PC-9 (cell line): ENCODE measurements around the gene HIVEP2. TPM values are rescaled to one million over a fixed set of nuclear protein-coding genes. Genes with fewer than 3 reads are reported as not detected.

ENCODE experiments used
- BruUV-seq: library from RNA; stranded (reverse); fragments of 400-500 nt; replicated peaks from 2 replicates; lab custom pipeline; 2021; lab: Mats Ljungman, UMichigan
- CTCF ChIA-PET: fragments of 300-600 bp; sonication (Branson Sonifier 250); formaldehyde crosslinking; loops from one replicate; lab custom pipeline; 2022; ENCODE audit warnings: antibody characterized with exemption; lab: Charles Lee
- POLR2A ChIA-PET: fragments of 300-600 bp; sonication (Branson Sonifier 250); formaldehyde crosslinking; loops from one replicate; lab custom pipeline; 2022; ENCODE audit warnings: antibody characterized with exemption; ENCODE audit not compliant: unreplicated experiment; lab: Charles Lee
- DNase-seq, 2 experiments: peaks; one replicate each; pipeline versions ENCODE4 v3.0.0 to v3.0.0-alpha.2; 2015 to 2022; ENCODE audit warnings: mixed read lengths in 1 of 2
- H2AFZ ChIP-seq: fragments of 200-600 bp; sonication (generic); 2 replicates; pipeline ENCODE4 v1.8.1; 2017; ENCODE audit warnings: antibody characterized with exemption
- H3F3A ChIP-seq: fragments of 200-600 bp; sonication (generic); 2 replicates; pipeline ENCODE4 v1.8.1; 2017; ENCODE audit warnings: antibody characterized with exemption, mild to moderate bottlenecking, low read depth; ENCODE audit not compliant: insufficient read depth
- H3K27ac ChIP-seq: fragments of 200-600 bp; sonication (generic); 2 replicates; pipeline ENCODE4 v1.6.1; 2016; ENCODE audit warnings: mixed run types
- H3K27me3 ChIP-seq: fragments of 200-600 bp; sonication (generic); 2 replicates; pipeline ENCODE4 v1.6.1; 2016; ENCODE audit warnings: low read depth, mixed run types; ENCODE audit not compliant: insufficient read depth
- H3K36me3 ChIP-seq: fragments of 200-600 bp; sonication (generic); 2 replicates; pipeline ENCODE4 v1.6.1; 2016; ENCODE audit warnings: low read depth, mixed run types
- H3K4me1 ChIP-seq: fragments of 200-600 bp; sonication (generic); replicated peaks from 2 replicates; pipeline ENCODE4 v1.6.1; 2016; ENCODE audit warnings: mixed run types; ENCODE audit not compliant: insufficient read depth
- H3K4me2 ChIP-seq: fragments of 200-600 bp; sonication (generic); 2 replicates; pipeline ENCODE4 v1.6.1; 2017; ENCODE audit warnings: mixed run types
- H3K4me3 ChIP-seq: fragments of 200-600 bp; sonication (generic); 2 replicates; pipeline ENCODE4 v1.6.1; 2016; ENCODE audit warnings: mixed run types
- H3K79me2 ChIP-seq: fragments of 200-600 bp; sonication (generic); 2 replicates; pipeline ENCODE4 v1.6.1; 2017; ENCODE audit warnings: low read depth, mixed run types
- H3K9me2 ChIP-seq: fragments of 200-600 bp; sonication (generic); 2 replicates; pipeline ENCODE4 v1.8.1; 2017; ENCODE audit warnings: mild to moderate bottlenecking; ENCODE audit not compliant: insufficient read depth
- H3K9me3 ChIP-seq: fragments of 200-600 bp; sonication (generic); 2 replicates; pipeline ENCODE4 v1.8.1; 2016; ENCODE audit warnings: low read depth; ENCODE audit not compliant: insufficient read depth
- H4K20me1 ChIP-seq: fragments of 200-600 bp; sonication (generic); 2 replicates; pipeline ENCODE4 v1.8.1; 2017; ENCODE audit not compliant: insufficient read depth
- EZH2 ChIP-seq: fragments of 200-600 bp; sonication (generic); IDR thresholded peaks from 2 replicates; pipeline ENCODE4 v1.8.0; 2017; ENCODE audit warnings: antibody characterized with exemption, low read depth
- intact Hi-C: fragments of 100-400 bp; cut with micrococcal nuclease; formaldehyde crosslinking; loops from one replicate; pipeline ENCODE4 v1.10.0; 2022; ENCODE audit not compliant: unreplicated experiment
- total RNA-seq: library from RNA; stranded (reverse); gene quantifications from 2 replicates; pipeline ENCODE4 v1.2.3, GENCODE V29; 2021
- TF ChIP-seq, protein P1 (sequence below): fragments of 200-600 bp; sonication (generic); conservative IDR thresholded peaks from 2 replicates; pipeline ENCODE4 v1.6.1; 2017; ENCODE audit warnings: mixed run types, antibody characterized with exemption, mild to moderate bottlenecking, moderate library complexity

Gene HIVEP2
- total RNA-seq, 1 experiment from 2014 or later, result 10.3 TPM

DNA sequence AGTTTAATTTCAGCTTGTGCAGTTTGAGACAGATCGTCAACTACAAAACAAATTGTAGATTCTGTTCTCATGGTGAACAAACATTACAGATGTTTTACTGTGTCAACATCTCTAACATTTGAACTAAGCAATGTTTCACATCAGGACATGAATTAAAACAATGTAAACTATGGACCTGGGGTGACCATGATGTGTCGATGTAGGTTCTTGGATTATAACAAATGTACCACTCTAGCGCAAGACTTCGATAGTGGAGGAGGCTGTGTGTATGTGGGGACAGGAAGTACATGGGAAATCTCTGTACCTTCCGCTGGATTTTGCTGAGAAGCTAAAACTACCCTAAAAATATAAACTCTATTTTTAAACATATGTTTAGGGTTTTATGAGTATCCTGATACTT is 17.1 kb downstream of the HIVEP2 start:
- ChIA-PET POLR2A (no interaction called here), CTCF (no interaction called here)
- H3K36me3 ChIP-seq, result no peaks in the 10 kb centered on the region
- H3K79me2 ChIP-seq, result peaks cover 20% of the 10 kb centered on the region
- intact Hi-C loops, result no loop called here
- no peak for TF ChIP-seq EZH2
- TF ChIP-seq, protein P1, sequence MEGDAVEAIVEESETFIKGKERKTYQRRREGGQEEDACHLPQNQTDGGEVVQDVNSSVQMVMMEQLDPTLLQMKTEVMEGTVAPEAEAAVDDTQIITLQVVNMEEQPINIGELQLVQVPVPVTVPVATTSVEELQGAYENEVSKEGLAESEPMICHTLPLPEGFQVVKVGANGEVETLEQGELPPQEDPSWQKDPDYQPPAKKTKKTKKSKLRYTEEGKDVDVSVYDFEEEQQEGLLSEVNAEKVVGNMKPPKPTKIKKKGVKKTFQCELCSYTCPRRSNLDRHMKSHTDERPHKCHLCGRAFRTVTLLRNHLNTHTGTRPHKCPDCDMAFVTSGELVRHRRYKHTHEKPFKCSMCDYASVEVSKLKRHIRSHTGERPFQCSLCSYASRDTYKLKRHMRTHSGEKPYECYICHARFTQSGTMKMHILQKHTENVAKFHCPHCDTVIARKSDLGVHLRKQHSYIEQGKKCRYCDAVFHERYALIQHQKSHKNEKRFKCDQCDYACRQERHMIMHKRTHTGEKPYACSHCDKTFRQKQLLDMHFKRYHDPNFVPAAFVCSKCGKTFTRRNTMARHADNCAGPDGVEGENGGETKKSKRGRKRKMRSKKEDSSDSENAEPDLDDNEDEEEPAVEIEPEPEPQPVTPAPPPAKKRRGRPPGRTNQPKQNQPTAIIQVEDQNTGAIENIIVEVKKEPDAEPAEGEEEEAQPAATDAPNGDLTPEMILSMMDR, result no peak
- no peak overlapping the region for H2AFZ ChIP-seq
- BruUV-seq, result no TSS peak
- H3K4me2 ChIP-seq, result peak overlapping the region; percentile 64
- H3K9me3 ChIP-seq, result no peaks in the 10 kb centered on the region
- H3K27ac ChIP-seq, result no peak overlapping the region
- peak overlapping the region; percentile 49; the same call in 1 of the 2 replicates for H3K4me3 ChIP-seq
- no peaks in the 10 kb centered on the region for H3F3A ChIP-seq
- no peak for DNase-seq
- no peaks in the 10 kb centered on the region for H3K9me2 ChIP-seq
- H3K4me1 ChIP-seq, result peaks cover 10% of the 10 kb centered on the region; the same call in 1 of the 2 replicates
- H3K27me3 ChIP-seq, result no peaks in the 10 kb centered on the region
- H4K20me1 ChIP-seq, result no peaks in the 10 kb centered on the region

DNA sequence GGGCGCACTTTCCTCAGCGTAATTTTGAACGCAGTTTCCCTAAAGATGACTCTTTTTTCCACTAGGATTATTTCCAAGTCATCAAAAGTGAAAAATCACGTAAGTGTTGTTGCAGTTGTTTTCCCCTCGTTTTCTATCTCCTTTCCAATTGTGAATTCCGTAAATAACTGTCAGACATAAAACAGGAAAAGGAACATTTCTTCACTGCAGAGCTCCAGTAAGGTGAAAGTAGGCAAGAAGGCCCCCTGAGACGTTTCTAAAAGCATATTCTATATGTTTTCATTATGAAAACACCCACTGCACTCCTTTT is 17.8 kb downstream of the HIVEP2 start:
- CTCF ChIA-PET, result no interaction called here
- TSS peak; percentile 52 for BruUV-seq
- H3K9me2 ChIP-seq, result no peaks in the 10 kb centered on the region
- POLR2A ChIA-PET, result no interaction called here
- H2AFZ ChIP-seq, result no peak overlapping the region
- peak overlapping the region; percentile 49; the same call in 1 of the 2 replicates for H3K4me3 ChIP-seq
- intact Hi-C loops, result no loop called here
- peaks cover 20% of the 10 kb centered on the region for H3K79me2 ChIP-seq
- no peaks in the 10 kb centered on the region for H4K20me1 ChIP-seq
- H3K4me2 ChIP-seq, result peak overlapping the region; percentile 64
- H3K27ac ChIP-seq, result no peak overlapping the region
- H3K27me3 ChIP-seq, result no peaks in the 10 kb centered on the region
- no peaks in the 10 kb centered on the region for H3F3A ChIP-seq
- TF ChIP-seq EZH2, result no peak
- TF ChIP-seq, protein P1, result no peak
- no peak for DNase-seq
- no peaks in the 10 kb centered on the region for H3K36me3 ChIP-seq
- peaks cover 10% of the 10 kb centered on the region; the same call in 1 of the 2 replicates for H3K4me1 ChIP-seq
- H3K9me3 ChIP-seq, result no peaks in the 10 kb centered on the region

DNA sequence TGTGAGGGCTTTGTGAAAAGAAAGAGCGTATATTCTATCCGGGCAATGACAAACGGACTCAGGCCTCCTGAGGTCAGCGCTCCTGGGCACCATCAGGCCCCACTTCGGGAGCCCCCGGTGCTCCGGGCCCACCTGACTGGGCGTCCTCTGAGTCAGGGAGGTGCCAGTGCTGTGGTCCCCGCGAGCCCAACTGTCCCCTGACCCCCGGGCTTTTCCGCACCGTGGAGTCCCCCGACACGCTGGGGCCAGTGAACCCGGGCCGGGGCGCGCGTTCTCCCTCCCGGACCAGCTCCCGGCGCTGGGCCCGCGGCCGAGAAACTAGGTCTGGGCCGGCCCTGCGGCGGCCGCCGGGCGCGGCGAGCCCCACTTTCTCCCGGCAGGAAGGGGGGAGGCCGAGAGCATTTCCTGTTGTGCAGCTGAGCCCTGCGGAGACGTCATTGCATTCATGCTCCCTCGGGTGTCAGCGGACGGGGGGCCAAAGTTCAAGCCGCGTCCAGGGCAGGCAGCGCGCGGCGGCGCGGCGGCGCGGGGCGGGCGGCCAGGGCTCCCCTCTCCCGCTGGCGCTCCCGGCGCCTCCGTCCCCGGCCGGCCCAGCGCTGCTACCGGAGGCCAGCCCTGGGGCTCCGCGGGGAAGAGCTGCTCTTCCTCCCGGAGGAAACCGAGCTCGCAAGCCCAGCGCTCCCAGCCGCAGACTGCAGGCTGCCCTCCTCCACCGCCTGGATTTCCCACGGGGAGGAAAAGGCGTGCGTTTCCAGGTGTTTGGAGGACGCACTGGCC is 18.3 kb downstream of the HIVEP2 start:
- Histone ChIP-seq H3K9me3 (no peaks in the 10 kb centered on the region), H3K4me3 (peak overlapping the region; percentile 49; the same call in 1 of the 2 replicates), H3K4me1 (peaks cover 10% of the 10 kb centered on the region; the same call in 1 of the 2 replicates), H2AFZ (no peak overlapping the region; the same call in 1 of the 2 replicates), H3K27me3 (no peaks in the 10 kb centered on the region), H3F3A (no peaks in the 10 kb centered on the region), H3K4me2 (peak overlapping the region; percentile 64), H3K27ac (no peak overlapping the region), H3K9me2 (no peaks in the 10 kb centered on the region), H3K36me3 (no peaks in the 10 kb centered on the region), H3K79me2 (peaks cover 20% of the 10 kb centered on the region), H4K20me1 (no peaks in the 10 kb centered on the region)
- TF ChIP-seq, protein P1, result no peak
- no peak for TF ChIP-seq EZH2
- CTCF ChIA-PET, result no interaction called here
- BruUV-seq, result TSS peak; percentile 37
- intact Hi-C loops, result loop anchor here (1.0 kb wide), 1 partner anchor 41 kb away; no protein-coding TSS in a partner anchor
- POLR2A ChIA-PET, result no interaction called here
- DNase-seq, result peak in 1 of 2 experiments; percentile 56
